Bronchial epithelial cell (primary cell): ENCODE data around the gene CSNK2B. TPM values are rescaled to one million over a fixed set of nuclear protein-coding genes. Genes with fewer than 3 reads are reported as not detected.
"Not testable (repeated sequence)": the region's sequence is repeated elsewhere in the genome, so short reads cannot be mapped to it uniquely, and the experiment has no call there.

Source experiments
- DNase-seq: peaks from one replicate; pipeline ENCODE4 v3.0.0-alpha.2; 2010; ENCODE audit warnings: low read depth
- FAIRE-seq: peaks from 2 replicates; lab custom pipeline; 2011; peaks lifted over from hg19 to GRCh38; lab: Jason Lieb, UNC
- H3K27me3 ChIP-seq: 2 replicates; pipeline ENCODE4 v1.5.1; 2011; ENCODE audit warnings: low read length; ENCODE audit not compliant: control insufficient read depth, insufficient read depth
- H3K36me3 ChIP-seq: 2 replicates; pipeline ENCODE4 v1.5.1; 2011; ENCODE audit warnings: low read length; ENCODE audit not compliant: control insufficient read depth, insufficient read depth
- H3K4me3 ChIP-seq: 2 replicates; pipeline ENCODE4 v1.5.1; 2011; ENCODE audit warnings: mild to moderate bottlenecking, low read depth, low read length, control low read depth
- CTCF ChIP-seq: IDR thresholded peaks from 2 replicates; pipeline ENCODE4 v1.5.1; 2011; ENCODE audit warnings: mild to moderate bottlenecking, moderate library complexity, low read length, control low read depth, inconsistent platforms; ENCODE audit not compliant: insufficient read depth, severe bottlenecking
- total RNA-seq: library from RNA; depleted of rRNA; stranded (reverse); fragments of >200 nt; gene quantifications from 2 replicates; pipeline ENCODE4 v1.2.1, GENCODE V29; 2014

The CSNK2B gene
- total RNA-seq, 1 donor from 2014 or later, result 61.1 TPM

- Histone ChIP-seq H3K27me3 (no peaks in the 10 kb centered on the region), H3K4me3 (no peak within 1 kb of the TSS), H3K36me3 (no peaks in the 10 kb centered on the region)
- no peak for TF ChIP-seq CTCF
- FAIRE-seq (no peak), DNase-seq (no peak)
Measured at GRCh38 chr6:31706599-31706998, 40.7 kb downstream of the CSNK2B start, which contains the start of gene LY6G6F. Gene LY6G6F, plus strand, starts transcription at chr6:31706866. Its CDS starts 41 bp downstream, at chr6:31706907.

- H3K36me3 ChIP-seq, result no peaks in the 10 kb centered on the region
- DNase-seq (no peak), FAIRE-seq (no peak)
- H3K4me3 ChIP-seq, result no peak overlapping the region
- H3K27me3 ChIP-seq, result no peaks in the 10 kb centered on the region
- no peak for TF ChIP-seq CTCF
Measured at GRCh38 chr6:31707701-31708100, 41.8 kb downstream of the CSNK2B start.

- no peak overlapping the region for H3K4me3 ChIP-seq
- no peak for TF ChIP-seq CTCF
- no peaks in the 10 kb centered on the region for H3K36me3 ChIP-seq
- DNase-seq (no peak), FAIRE-seq (no peak)
- no peaks in the 10 kb centered on the region for H3K27me3 ChIP-seq
Measured at GRCh38 chr6:31708224-31708623, 42.3 kb downstream of the CSNK2B start.

GRCh38 chr6:31709157-31709556, 43.3 kb downstream of the CSNK2B start:
- not testable (repeated sequence) for FAIRE-seq, DNase-seq, H3K27me3 ChIP-seq, H3K4me3 ChIP-seq, H3K36me3 ChIP-seq

GRCh38 chr6:31710523-31711219, 44.8 kb downstream of the CSNK2B start:
- no peak for FAIRE-seq
- DNase-seq, result no peak
- H3K36me3 ChIP-seq, result no peaks in the 10 kb centered on the region
- TF ChIP-seq CTCF, result no peak
- no peaks in the 10 kb centered on the region for H3K27me3 ChIP-seq
- H3K4me3 ChIP-seq, result no peak overlapping the region

GRCh38 chr6:31711233-31711632, 45.4 kb downstream of the CSNK2B start:
- no peak for DNase-seq
- H3K36me3 ChIP-seq, result no peaks in the 10 kb centered on the region
- no peaks in the 10 kb centered on the region for H3K27me3 ChIP-seq
- H3K4me3 ChIP-seq, result no peak overlapping the region
- FAIRE-seq, result no peak
- no peak for TF ChIP-seq CTCF
